Medulla oblongata (tissue), 1 donor: Measurements from ENCODE around the gene LRRC49.

ENCODE experiments used
- DNase-seq: peaks from one replicate; pipeline ENCODE4 v3.0.0-alpha.2; 2015; ENCODE audit errors: extremely low spot score

The LRRC49 gene

GRCh38 chr15:71092056-71092600, 199.5 kb downstream of the LRRC49 start:
- no peak for DNase-seq

DNA sequence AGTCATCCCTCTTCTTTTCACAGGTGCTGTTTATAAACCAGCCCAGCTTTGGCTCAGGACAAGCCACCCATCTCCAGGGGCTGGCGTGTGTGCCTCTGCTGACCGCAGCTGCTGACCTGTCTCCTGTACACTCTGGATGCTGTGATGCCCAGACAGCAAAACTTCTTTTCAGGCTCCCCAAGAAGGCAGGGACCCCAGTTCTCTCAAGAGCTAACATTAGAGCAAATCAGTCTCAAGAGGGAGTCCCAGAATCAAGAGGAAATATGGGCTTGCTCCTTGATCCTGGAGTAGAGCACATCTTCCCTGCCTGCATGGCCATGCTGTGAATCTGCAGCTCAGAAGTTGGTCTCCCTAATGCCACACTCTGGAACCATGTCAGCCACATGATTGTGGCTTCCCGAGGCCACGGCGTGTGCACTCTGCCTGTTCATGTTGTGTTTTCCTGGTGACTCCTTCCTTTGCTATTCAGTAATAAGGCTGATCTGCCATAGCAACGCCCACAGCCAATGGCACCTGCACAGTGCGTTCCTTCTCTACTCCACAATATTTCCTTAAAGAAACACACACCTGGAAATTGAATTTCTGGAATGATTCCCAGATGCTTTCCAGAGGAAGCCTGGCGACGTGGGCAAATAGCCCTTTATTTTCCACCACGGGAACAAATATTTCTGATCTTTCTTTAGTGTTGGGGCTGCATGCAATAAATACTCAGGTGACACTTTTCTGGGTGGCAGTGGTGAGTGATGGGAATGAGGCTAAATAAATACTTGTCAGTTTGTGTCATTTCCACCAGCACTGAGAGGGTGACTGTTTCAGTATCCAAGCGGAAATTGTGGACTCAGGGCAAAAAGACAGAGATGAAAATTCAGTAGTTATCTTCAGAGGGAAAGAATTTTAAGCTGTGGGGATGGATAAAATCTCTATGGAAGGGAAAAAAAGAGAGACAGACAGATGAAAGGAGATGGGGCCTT, 200.7 kb downstream of the LRRC49 start:
- no peak for DNase-seq

GRCh38 chr15:71094137-71094536, 201.5 kb downstream of the LRRC49 start:
- no peak for DNase-seq

GRCh38 chr15:71096676-71097075, 204.1 kb downstream of the LRRC49 start:
- no peak for DNase-seq

- no peak for DNase-seq
Observed at GRCh38 chr15:71097890-71098289, 205.3 kb downstream of the LRRC49 start.

GRCh38 chr15:71098920-71099319, 206.3 kb downstream of the LRRC49 start:
- no peak for DNase-seq
